ENCODE measurements around the gene UBE2D2. TPM values are rescaled to one million over a fixed set of nuclear protein-coding genes. Genes with fewer than 3 reads are reported as not detected.

The UBE2D2 gene
- total RNA-seq, 1 experiment from 2014 or later, result 115 TPM

GRCh38 chr5:139655727-139656271, 94.7 kb downstream of the UBE2D2 start:
- Histone ChIP-seq H3K27me3 (ENCODE audit: insufficient read depth, low read depth) (no peaks in the 10 kb centered on the region), H3K4me3 (no peak overlapping the region), H3K79me2 (ENCODE audit: low read depth) (peaks cover 87% of the 10 kb centered on the region), H3K27ac (no peak overlapping the region), H3K4me2 (no peak overlapping the region), H3K4me1 (replicated peaks; ENCODE audit: insufficient read depth) (peaks cover 72% of the 10 kb centered on the region), H3F3A (ENCODE audit: insufficient read depth, low read depth) (peaks cover 35% of the 10 kb centered on the region), H4K20me1 (ENCODE audit: insufficient read depth) (peaks cover 47% of the 10 kb centered on the region), H3K9me2 (ENCODE audit: insufficient read depth) (no peaks in the 10 kb centered on the region), H3K36me3 (ENCODE audit: low read depth) (0 out of 2 replicates have a peak, but pooled peaks cover 3% of the 10 kb centered on the region), H2AFZ (no peak overlapping the region), H3K9me3 (ENCODE audit: insufficient read depth, low read depth) (no peaks in the 10 kb centered on the region)
- no peak for TF ChIP-seq EZH2 (IDR thresholded peaks at IDR 0.05; ENCODE audit: low read depth)
- TF ChIP-seq CTCF (conservative IDR thresholded peaks at IDR 0.05), result no peak
- BruUV-seq (replicated peaks), result no TSS peak
- ChIA-PET CTCF (no interaction called here), POLR2A (ENCODE audit: unreplicated experiment) (interaction anchor here (0.6 to 0.8 kb wide), 3 partner anchors 12 to 226 kb away, joined by 5 to 21 read pairs (median 6); no protein-coding TSS in a partner anchor)
- peak in 1 of 2 experiments; percentile 89 for DNase-seq
- intact Hi-C loops (cut with micrococcal nuclease; ENCODE audit: unreplicated experiment), result no loop called here

- Histone ChIP-seq H3K27ac (peak overlapping the region; percentile 21; the same call in 1 of the 2 replicates), H3F3A (ENCODE audit: insufficient read depth, low read depth) (peaks cover 30% of the 10 kb centered on the region; the same call in 1 of the 2 replicates), H3K79me2 (ENCODE audit: low read depth) (peaks cover 85% of the 10 kb centered on the region), H3K9me2 (ENCODE audit: insufficient read depth) (no peaks in the 10 kb centered on the region), H3K4me3 (no peak overlapping the region), H3K36me3 (ENCODE audit: low read depth) (0 out of 2 replicates have a peak, but pooled peaks cover 3% of the 10 kb centered on the region), H3K27me3 (ENCODE audit: insufficient read depth, low read depth) (no peaks in the 10 kb centered on the region), H4K20me1 (ENCODE audit: insufficient read depth) (peaks cover 35% of the 10 kb centered on the region), H3K9me3 (ENCODE audit: insufficient read depth, low read depth) (no peaks in the 10 kb centered on the region), H3K4me2 (peak overlapping the region; percentile 84; the same call in 1 of the 2 replicates), H2AFZ (no peak overlapping the region), H3K4me1 (replicated peaks; ENCODE audit: insufficient read depth) (peaks cover 72% of the 10 kb centered on the region)
- TF ChIP-seq EZH2 (IDR thresholded peaks at IDR 0.05; ENCODE audit: low read depth) (no peak), CTCF (conservative IDR thresholded peaks at IDR 0.05) (no peak)
- intact Hi-C loops (cut with micrococcal nuclease; ENCODE audit: unreplicated experiment), result no loop called here
- ChIA-PET CTCF (interaction anchor here (0.8 kb wide), 1 partner anchor 20 kb away, joined by 3 read pairs; no protein-coding TSS in a partner anchor), POLR2A (ENCODE audit: unreplicated experiment) (no interaction called here)
- BruUV-seq (replicated peaks), result no TSS peak
- DNase-seq, result peak in 1 of 2 experiments; percentile 51
These were observed 96.5 kb downstream of the UBE2D2 start for GRCh38 chr5:139657363-139658321.

GRCh38 chr5:139658501-139658927, 97.4 kb downstream of the UBE2D2 start:
- BruUV-seq (replicated peaks), result no TSS peak
- H3K27ac ChIP-seq, result peak overlapping the region; percentile 78; the same call in 1 of the 2 replicates
- intact Hi-C loops (cut with micrococcal nuclease; ENCODE audit: unreplicated experiment), result no loop called here
- ChIA-PET CTCF (no interaction called here), POLR2A (ENCODE audit: unreplicated experiment) (interaction anchor here (0.6 kb wide), 1 partner anchor 316 kb away, joined by 15 read pairs; no protein-coding TSS in a partner anchor)
- peaks cover 31% of the 10 kb centered on the region; the same call in 1 of the 2 replicates for H3F3A ChIP-seq (ENCODE audit: insufficient read depth, low read depth)
- peaks cover 74% of the 10 kb centered on the region for H3K4me1 ChIP-seq (replicated peaks; ENCODE audit: insufficient read depth)
- no peaks in the 10 kb centered on the region for H3K27me3 ChIP-seq (ENCODE audit: insufficient read depth, low read depth)
- no peaks in the 10 kb centered on the region for H3K9me2 ChIP-seq (ENCODE audit: insufficient read depth)
- H2AFZ ChIP-seq, result no peak overlapping the region
- H4K20me1 ChIP-seq (ENCODE audit: insufficient read depth), result peaks cover 29% of the 10 kb centered on the region
- no peak overlapping the region for H3K4me3 ChIP-seq
- H3K79me2 ChIP-seq (ENCODE audit: low read depth), result peaks cover 85% of the 10 kb centered on the region
- 0 out of 2 replicates have a peak, but pooled peaks cover 3% of the 10 kb centered on the region for H3K36me3 ChIP-seq (ENCODE audit: low read depth)
- TF ChIP-seq EZH2 (IDR thresholded peaks at IDR 0.05; ENCODE audit: low read depth), result no peak
- no peak for TF ChIP-seq CTCF (conservative IDR thresholded peaks at IDR 0.05)
- H3K9me3 ChIP-seq (ENCODE audit: insufficient read depth, low read depth), result no peaks in the 10 kb centered on the region
- DNase-seq, result no peak
- peak overlapping the region; percentile 84 for H3K4me2 ChIP-seq

Measured in PC-9 (cell line).